ENCODE data around the gene ANKRD9. TPM values are rescaled to one million over a fixed set of nuclear protein-coding genes. Genes with fewer than 3 reads are reported as not detected.

Gene ANKRD9
- total and polyA plus RNA-seq, 5 experiments from 2014 or later = 0.15 to 1.6 (median 0.43) TPM

DNA sequence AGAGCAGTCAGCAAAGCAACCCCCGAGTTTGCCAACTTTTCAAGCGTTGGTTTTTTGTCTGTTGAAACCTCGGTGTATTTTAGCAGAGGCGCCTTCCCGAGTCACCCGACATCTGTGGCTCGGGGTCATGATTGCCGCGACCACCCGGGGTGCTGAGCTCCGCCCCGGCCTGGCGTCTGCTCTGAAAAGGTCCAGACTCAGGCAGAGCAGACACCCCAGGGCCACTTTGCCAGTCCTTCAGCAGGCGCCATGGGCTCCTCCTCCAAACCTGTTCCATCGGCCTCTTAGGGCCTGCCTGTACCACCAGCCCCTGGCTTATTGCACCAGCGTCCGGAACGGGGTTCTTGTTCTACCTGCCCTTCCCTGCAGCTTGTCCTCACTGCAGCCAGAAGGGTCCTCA is 19.1 kb downstream of the ANKRD9 start:
- POLR2A ChIA-PET = no interaction called here
- ATAC-seq (no peak), DNase-seq (no peak)
- no peaks in the 10 kb centered on the region for H3K9me3 Mint-ChIP-seq
- no peaks in the 10 kb centered on the region for H3K27me3 Mint-ChIP-seq
- no peak overlapping the region for H3K4me3 Mint-ChIP-seq
- peaks cover 0 to 1% (median 0%) of the 10 kb centered on the region in 4 donors for H3K4me1 Mint-ChIP-seq
- peaks cover 0 to 13% (median 4%) of the 10 kb centered on the region in 3 donors for H3K36me3 Mint-ChIP-seq
- no peak overlapping the region for H3K27ac Mint-ChIP-seq

- Mint-ChIP-seq H3K9me3 (peaks cover 0 to 12% (median 4%) of the 10 kb centered on the region in 9 donors), H3K27ac (peak overlapping the region in 1 of 10 donors; percentile 72), H3K27me3 (no peaks in the 10 kb centered on the region), H3K36me3 (peaks cover 4 to 23% (median 12%) of the 10 kb centered on the region in 3 donors), H3K4me3 (no peak overlapping the region), H3K4me1 (peaks cover 0 to 1% (median 0%) of the 10 kb centered on the region in 4 donors)
- ATAC-seq (no peak), DNase-seq (no peak)
- POLR2A ChIA-PET = no interaction called here
Observed at GRCh38 chr14:102487204-102487577, 22.4 kb downstream of the ANKRD9 start.

DNA sequence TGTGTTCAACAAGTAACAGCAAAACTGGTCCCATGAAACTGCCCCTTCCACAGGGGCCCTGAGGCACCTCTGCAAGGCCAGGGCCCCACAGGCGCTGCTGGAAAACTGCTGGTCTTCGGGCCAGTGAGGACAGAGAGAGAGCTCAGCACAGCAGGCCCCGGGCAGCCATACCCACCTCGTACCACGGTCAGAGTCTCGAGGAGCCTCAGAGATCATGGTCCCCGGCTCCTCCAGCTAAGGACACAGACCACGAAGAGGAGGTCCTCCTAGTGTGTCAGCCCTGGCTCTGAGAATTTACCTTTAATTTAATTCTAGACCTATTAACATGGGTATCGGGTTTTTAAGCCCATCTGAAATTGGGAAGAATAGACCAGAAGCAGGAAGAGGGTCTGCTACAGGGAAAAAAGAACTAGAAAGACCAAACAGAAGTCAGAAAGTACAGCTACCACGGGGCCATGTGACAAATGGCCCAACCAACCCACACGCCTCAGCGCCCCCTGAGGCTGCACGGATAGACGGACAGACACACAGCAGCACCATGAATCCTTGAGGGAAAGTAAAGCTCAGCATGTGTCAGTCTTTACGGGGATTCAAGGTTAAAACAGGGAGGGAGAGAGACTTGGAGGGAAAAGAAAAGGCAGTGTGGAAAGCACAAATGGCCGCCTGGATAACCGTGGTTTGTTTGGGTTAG is 22.9 kb downstream of the ANKRD9 start:
- Mint-ChIP-seq H3K4me1 (peaks cover 0 to 1% (median 0%) of the 10 kb centered on the region in 4 donors), H3K4me3 (no peak overlapping the region), H3K27me3 (no peaks in the 10 kb centered on the region), H3K27ac (peak overlapping the region in 1 of 10 donors; percentile 72), H3K9me3 (peaks cover 0 to 14% (median 4%) of the 10 kb centered on the region in 9 donors), H3K36me3 (peaks cover 4 to 26% (median 18%) of the 10 kb centered on the region in 3 donors)
- POLR2A ChIA-PET = no interaction called here
- ATAC-seq (no peak), DNase-seq (no peak)

GRCh38 chr14:102485693-102486512 is 23.7 kb downstream of the ANKRD9 start:
- Mint-ChIP-seq H3K36me3 (peaks cover 4 to 26% (median 20%) of the 10 kb centered on the region in 3 donors), H3K27me3 (no peaks in the 10 kb centered on the region), H3K4me1 (peaks cover 0 to 1% (median 0%) of the 10 kb centered on the region in 4 donors), H3K27ac (peak overlapping the region in 1 of 10 donors; percentile 15), H3K9me3 (peaks cover 0 to 14% (median 4%) of the 10 kb centered on the region in 9 donors), H3K4me3 (no peak overlapping the region)
- POLR2A ChIA-PET = no interaction called here
- DNase-seq = no peak
- no peak for ATAC-seq

DNA sequence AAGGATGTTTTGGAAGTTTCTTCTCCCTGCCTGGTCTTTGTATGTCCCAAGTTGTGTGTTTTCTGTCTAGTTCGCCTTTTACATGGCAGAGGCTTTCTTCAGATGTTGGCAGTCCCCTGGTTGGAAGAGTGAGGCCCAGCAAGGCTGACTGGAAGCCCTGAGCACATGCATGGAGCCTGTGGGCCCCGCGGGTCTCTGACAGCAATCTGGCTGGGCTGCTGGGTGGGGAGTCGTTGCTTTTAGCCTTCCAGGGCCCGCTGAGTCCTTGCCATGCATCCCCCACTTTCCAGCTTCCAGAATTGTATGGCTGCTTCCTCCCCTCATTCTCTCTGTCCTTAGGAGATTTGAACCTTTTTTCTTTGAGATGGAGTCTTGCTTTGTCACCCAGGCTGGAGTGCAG is 25.3 kb downstream of the ANKRD9 start:
- POLR2A ChIA-PET = no interaction called here
- Mint-ChIP-seq H3K36me3 (peaks cover 4 to 24% (median 20%) of the 10 kb centered on the region in 3 donors), H3K9me3 (peaks cover 0 to 14% (median 4%) of the 10 kb centered on the region in 9 donors), H3K27ac (peak overlapping the region in 2 of 10 donors; percentile 8 to 50), H3K4me3 (no peak overlapping the region), H3K4me1 (peaks cover 0 to 6% (median 6%) of the 10 kb centered on the region in 4 donors), H3K27me3 (no peaks in the 10 kb centered on the region)
- ATAC-seq (no peak), DNase-seq (no peak)

GRCh38 chr14:102481791-102482238 is 27.8 kb downstream of the ANKRD9 start:
- POLR2A ChIA-PET = no interaction called here
- ATAC-seq (no peak), DNase-seq (no peak)
- Mint-ChIP-seq H3K4me3 (no peak overlapping the region), H3K27me3 (no peaks in the 10 kb centered on the region), H3K9me3 (peaks cover 0 to 14% (median 4%) of the 10 kb centered on the region in 9 donors), H3K4me1 (peaks cover 3 to 8% (median 6%) of the 10 kb centered on the region in 4 donors), H3K27ac (no peak overlapping the region), H3K36me3 (peaks cover 4 to 22% (median 20%) of the 10 kb centered on the region in 3 donors)

- DNase-seq (no peak), ATAC-seq (no peak)
- H3K36me3 Mint-ChIP-seq = peaks cover 4 to 20% (median 18%) of the 10 kb centered on the region in 3 donors
- peaks cover 3 to 8% (median 6%) of the 10 kb centered on the region in 4 donors for H3K4me1 Mint-ChIP-seq
- H3K27me3 Mint-ChIP-seq = no peaks in the 10 kb centered on the region
- H3K9me3 Mint-ChIP-seq = peaks cover 0 to 14% (median 4%) of the 10 kb centered on the region in 9 donors
- H3K27ac Mint-ChIP-seq = no peak overlapping the region
- POLR2A ChIA-PET = no interaction called here
- H3K4me3 Mint-ChIP-seq = no peak overlapping the region
Observed at GRCh38 chr14:102481371-102481770, 28.2 kb downstream of the ANKRD9 start.

- no peak for DNase-seq
- POLR2A ChIA-PET = no interaction called here
- Mint-ChIP-seq H3K9me3 (peaks cover 0 to 14% (median 4%) of the 10 kb centered on the region in 9 donors), H3K36me3 (peaks cover 4 to 18% (median 14%) of the 10 kb centered on the region in 3 donors), H3K27ac (peak overlapping the region in 2 of 10 donors; percentile 38 to 56), H3K27me3 (no peaks in the 10 kb centered on the region), H3K4me1 (peaks cover 3 to 8% (median 6%) of the 10 kb centered on the region in 4 donors), H3K4me3 (no peak overlapping the region)
- no peak for ATAC-seq
Observed at GRCh38 chr14:102479777-102480176, 29.8 kb downstream of the ANKRD9 start.

DNA sequence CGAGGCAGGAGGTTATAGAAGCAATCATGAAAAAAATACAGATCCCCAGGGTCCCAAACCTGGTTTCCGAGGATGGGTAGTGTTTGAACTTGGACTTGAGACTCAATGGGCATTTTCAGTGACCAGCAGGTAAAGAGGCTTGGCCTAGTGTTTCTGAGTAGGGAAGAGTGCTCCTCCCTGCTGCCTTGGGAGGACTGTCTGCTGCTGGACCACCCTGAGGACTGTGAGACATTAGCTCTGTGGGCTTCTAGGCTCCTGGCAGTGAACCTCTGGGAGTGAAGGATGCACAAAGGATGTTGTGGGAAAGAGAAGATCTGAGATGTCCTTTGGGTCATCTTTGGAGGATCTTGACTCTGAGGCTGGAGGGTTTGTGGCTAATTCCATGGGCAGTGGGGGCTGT is 30.5 kb downstream of the ANKRD9 start:
- no peak overlapping the region for H3K4me3 Mint-ChIP-seq
- H3K27me3 Mint-ChIP-seq = no peaks in the 10 kb centered on the region
- no peak for DNase-seq
- H3K36me3 Mint-ChIP-seq = peaks cover 4 to 18% (median 13%) of the 10 kb centered on the region in 3 donors
- peak overlapping the region in 1 of 10 donors; percentile 24 for H3K27ac Mint-ChIP-seq
- POLR2A ChIA-PET = no interaction called here
- H3K9me3 Mint-ChIP-seq = peaks cover 0 to 14% (median 4%) of the 10 kb centered on the region in 9 donors
- H3K4me1 Mint-ChIP-seq = peaks cover 3 to 8% (median 6%) of the 10 kb centered on the region in 4 donors
- no peak for ATAC-seq

- Mint-ChIP-seq H3K9me3 (no peaks in the 10 kb centered on the region), H3K27me3 (no peaks in the 10 kb centered on the region), H3K4me3 (no peak overlapping the region), H3K4me1 (peaks cover 9 to 19% (median 14%) of the 10 kb centered on the region in 4 donors), H3K27ac (peak overlapping the region in 1 of 10 donors; percentile 12), H3K36me3 (peaks cover 0 to 17% (median 9%) of the 10 kb centered on the region in 3 donors)
- POLR2A ChIA-PET = no interaction called here
- DNase-seq (no peak), ATAC-seq (no peak)
Observed at GRCh38 chr14:102474934-102475333, 34.6 kb downstream of the ANKRD9 start.

GRCh38 chr14:102473559-102473958 is 36.0 kb downstream of the ANKRD9 start:
- no peak overlapping the region for H3K4me3 Mint-ChIP-seq
- peaks cover 7 to 11% (median 8%) of the 10 kb centered on the region in 4 donors for H3K4me1 Mint-ChIP-seq
- H3K27me3 Mint-ChIP-seq = no peaks in the 10 kb centered on the region
- peaks cover 5 to 30% (median 20%) of the 10 kb centered on the region in 3 donors for H3K36me3 Mint-ChIP-seq
- no peak for DNase-seq
- no peak for ATAC-seq
- peak overlapping the region in 1 of 10 donors; percentile 29 for H3K27ac Mint-ChIP-seq
- POLR2A ChIA-PET = no interaction called here
- no peaks in the 10 kb centered on the region for H3K9me3 Mint-ChIP-seq

GRCh38 chr14:102472791-102473150 is 36.8 kb downstream of the ANKRD9 start:
- peaks cover 5 to 37% (median 28%) of the 10 kb centered on the region in 3 donors for H3K36me3 Mint-ChIP-seq
- ATAC-seq (no peak), DNase-seq (no peak)
- peak overlapping the region in 1 of 10 donors; percentile 62 for H3K27ac Mint-ChIP-seq
- POLR2A ChIA-PET = no interaction called here
- H3K27me3 Mint-ChIP-seq = no peaks in the 10 kb centered on the region
- no peak overlapping the region for H3K4me3 Mint-ChIP-seq
- H3K9me3 Mint-ChIP-seq = peaks cover 0 to 1% (median 0%) of the 10 kb centered on the region in 9 donors
- H3K4me1 Mint-ChIP-seq = peaks cover 7 to 11% (median 8%) of the 10 kb centered on the region in 4 donors

Data from naive thymus-derived CD8-positive, alpha-beta T cell (primary cell).